ENCODE results near the gene FAM47E. TPM values are rescaled to one million over a fixed set of nuclear protein-coding genes. Genes with fewer than 3 reads are reported as not detected.

FAM47E gene
- total and polyA plus RNA-seq, 2 donors (not counting 1 experiment from before 2014, with no cell fraction given), result 0.15 to 1.3 TPM

GRCh38 chr4:76308548-76308947, 57.0 kb downstream of the FAM47E start:
- peak overlapping the region; percentile 33 for H3K4me3 Mint-ChIP-seq
- H3K27ac ChIP-seq (ENCODE audit: low read length in 2 of 2), result no peak overlapping the region
- peaks cover 38% of the 10 kb centered on the region for H3K27me3 Mint-ChIP-seq
- H3K4me1 ChIP-seq (ENCODE audit: control insufficient read depth in 2 of 2, insufficient read depth in 2 of 2, low read length in 2 of 2), result peaks cover 20 to 22% of the 10 kb centered on the region in 2 donors
- H3K4me2 ChIP-seq (replicated peaks; ENCODE audit: low read depth, low read length, poor library complexity, severe bottlenecking), result no peak overlapping the region
- H3K27ac Mint-ChIP-seq, result no peak overlapping the region
- no peaks in the 10 kb centered on the region for H3K79me2 ChIP-seq (ENCODE audit: control insufficient read depth, insufficient read depth, low read length)
- peaks cover 20% of the 10 kb centered on the region for H3K4me1 Mint-ChIP-seq
- no peaks in the 10 kb centered on the region for H3K36me3 ChIP-seq (replicated peaks in 1 of 2; ENCODE audit: control extremely low read depth in 1 of 2, control insufficient read depth in 1 of 2, extremely low read depth in 1 of 2, insufficient read depth in 2 of 2, low read length in 1 of 2)
- intact Hi-C loops (cut with micrococcal nuclease), result no loop called here
- ChIA-PET CTCF (no interaction called here), POLR2A (no interaction called here)
- H3K4me3 ChIP-seq (ENCODE audit: control extremely low read depth in 1 of 5, extremely low read depth in 1 of 5, insufficient read depth in 1 of 5, low read depth in 2 of 5, low read length in 4 of 5), result no peak overlapping the region
- 89% methylated on average over 5 of the region's 6 CpGs for WGBS (ENCODE audit: insufficient coverage)
- DNase-seq (no peak), ATAC-seq (ENCODE audit: low read depth) (no peak)
- peaks cover 0 to 6% (median 0%) of the 10 kb centered on the region in 3 donors for H3K9me3 ChIP-seq (ENCODE audit: control extremely low read depth in 1 of 3, control insufficient read depth in 2 of 3, insufficient read depth in 1 of 3, low read length in 2 of 3)
- no peaks in the 10 kb centered on the region for H4K20me1 ChIP-seq (ENCODE audit: control insufficient read depth, insufficient read depth, low read length, poor library complexity, severe bottlenecking)
- H3K9ac ChIP-seq (ENCODE audit: low read length), result no peak overlapping the region
- H3K27me3 ChIP-seq (replicated peaks in 1 of 4; ENCODE audit: control extremely low read depth in 1 of 4, control insufficient read depth in 3 of 4, insufficient read depth in 4 of 4, low read length in 3 of 4), result peaks cover 0 to 38% (median 8%) of the 10 kb centered on the region in 4 experiments
- TF ChIP-seq CTCF (IDR thresholded peaks at IDR 0.05) (no peak), EZH2 (IDR thresholded peaks at IDR 0.05; ENCODE audit: borderline replicate concordance, insufficient read depth, low read depth, low read length, poor library complexity, severe bottlenecking) (no peak)
- H3K9me3 Mint-ChIP-seq (ENCODE audit: insufficient read depth), result no peaks in the 10 kb centered on the region
- no peak overlapping the region for H2AFZ ChIP-seq (ENCODE audit: insufficient read depth, low read depth, low read length, poor library complexity, severe bottlenecking)

GRCh38 chr4:76309939-76310550, 58.5 kb downstream of the FAM47E start:
- Histone ChIP-seq H3K79me2 (ENCODE audit: control insufficient read depth, insufficient read depth, low read length) (no peaks in the 10 kb centered on the region), H3K4me2 (replicated peaks; ENCODE audit: low read depth, low read length, poor library complexity, severe bottlenecking) (no peak overlapping the region), H3K4me1 (ENCODE audit: control insufficient read depth in 2 of 2, insufficient read depth in 2 of 2, low read length in 2 of 2) (peaks cover 18 to 21% of the 10 kb centered on the region in 2 donors), H3K27ac (ENCODE audit: low read length in 2 of 2) (no peak overlapping the region), H3K9ac (ENCODE audit: low read length) (no peak overlapping the region), H3K4me3 (ENCODE audit: control extremely low read depth in 1 of 5, extremely low read depth in 1 of 5, insufficient read depth in 1 of 5, low read depth in 2 of 5, low read length in 4 of 5) (no peak overlapping the region), H4K20me1 (ENCODE audit: control insufficient read depth, insufficient read depth, low read length, poor library complexity, severe bottlenecking) (no peaks in the 10 kb centered on the region), H3K36me3 (replicated peaks in 1 of 2; ENCODE audit: control extremely low read depth in 1 of 2, control insufficient read depth in 1 of 2, extremely low read depth in 1 of 2, insufficient read depth in 2 of 2, low read length in 1 of 2) (no peaks in the 10 kb centered on the region), H2AFZ (ENCODE audit: insufficient read depth, low read depth, low read length, poor library complexity, severe bottlenecking) (no peak overlapping the region), H3K9me3 (ENCODE audit: control extremely low read depth in 1 of 3, control insufficient read depth in 2 of 3, insufficient read depth in 1 of 3, low read length in 2 of 3) (peaks cover 0 to 11% (median 0%) of the 10 kb centered on the region in 3 donors), H3K27me3 (replicated peaks in 1 of 4; ENCODE audit: control extremely low read depth in 1 of 4, control insufficient read depth in 3 of 4, insufficient read depth in 4 of 4, low read length in 3 of 4) (peaks cover 0 to 30% (median 9%) of the 10 kb centered on the region in 4 experiments)
- TF ChIP-seq EZH2 (IDR thresholded peaks at IDR 0.05; ENCODE audit: borderline replicate concordance, insufficient read depth, low read depth, low read length, poor library complexity, severe bottlenecking) (no peak), CTCF (IDR thresholded peaks at IDR 0.05) (no peak)
- 92% methylated on average over 1 of the region's 3 CpGs for WGBS (ENCODE audit: insufficient coverage)
- H3K4me3 Mint-ChIP-seq, result no peak overlapping the region
- ChIA-PET CTCF (no interaction called here), POLR2A (no interaction called here)
- peaks cover 36% of the 10 kb centered on the region for H3K27me3 Mint-ChIP-seq
- DNase-seq (no peak), ATAC-seq (ENCODE audit: low read depth) (no peak)
- H3K4me1 Mint-ChIP-seq, result peaks cover 16% of the 10 kb centered on the region
- peaks cover under 1% of the 10 kb centered on the region for H3K9me3 Mint-ChIP-seq (ENCODE audit: insufficient read depth)
- H3K27ac Mint-ChIP-seq, result no peak overlapping the region
- intact Hi-C loops (cut with micrococcal nuclease), result no loop called here
